Activated CD4-positive, CD25-positive, alpha-beta regulatory T cell (primary cell): ENCODE measurements around the gene CHRND.
"Not testable (repeated sequence)": the region's sequence is repeated elsewhere in the genome, so short reads cannot be mapped to it uniquely, and the experiment has no call there.

ENCODE experiments used
- DNase-seq, 4 experiments: peaks; one replicate each; lab custom pipeline; 2025; lab: John Stamatoyannopoulos, UW

CHRND gene

DNA sequence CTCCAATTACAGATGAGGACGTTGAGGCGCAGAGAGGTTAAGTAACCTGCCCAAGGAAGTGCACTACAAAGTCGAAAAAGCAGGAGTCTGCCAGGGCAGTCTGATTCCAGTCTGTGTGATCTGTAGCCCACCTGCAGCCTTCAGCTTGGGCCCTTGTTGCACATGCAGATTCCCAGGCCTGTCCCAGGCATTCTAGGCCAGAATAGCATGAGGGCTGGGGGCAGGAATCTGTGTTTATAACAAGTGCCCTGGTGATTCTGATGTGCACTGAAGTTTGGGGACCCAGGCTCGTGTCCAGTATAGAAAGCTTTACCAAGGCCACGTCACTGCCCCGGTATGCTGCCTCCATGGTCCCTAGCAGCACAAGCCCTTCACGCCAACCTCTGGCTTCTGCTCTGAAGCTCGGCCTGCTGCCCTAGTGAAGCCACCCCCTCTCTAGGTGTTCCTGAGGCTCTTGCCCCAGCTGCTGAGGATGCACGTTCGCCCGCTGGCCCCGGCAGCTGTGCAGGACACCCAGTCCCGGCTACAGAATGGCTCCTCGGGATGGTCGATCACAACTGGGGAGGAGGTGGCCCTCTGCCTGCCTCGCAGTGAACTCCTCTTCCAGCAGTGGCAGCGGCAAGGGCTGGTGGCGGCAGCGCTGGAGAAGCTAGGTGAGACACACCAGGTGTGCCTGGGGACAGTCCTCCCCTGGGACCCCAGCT is 18.1 kb downstream of the CHRND start:
- DNase-seq = no peak

DNA sequence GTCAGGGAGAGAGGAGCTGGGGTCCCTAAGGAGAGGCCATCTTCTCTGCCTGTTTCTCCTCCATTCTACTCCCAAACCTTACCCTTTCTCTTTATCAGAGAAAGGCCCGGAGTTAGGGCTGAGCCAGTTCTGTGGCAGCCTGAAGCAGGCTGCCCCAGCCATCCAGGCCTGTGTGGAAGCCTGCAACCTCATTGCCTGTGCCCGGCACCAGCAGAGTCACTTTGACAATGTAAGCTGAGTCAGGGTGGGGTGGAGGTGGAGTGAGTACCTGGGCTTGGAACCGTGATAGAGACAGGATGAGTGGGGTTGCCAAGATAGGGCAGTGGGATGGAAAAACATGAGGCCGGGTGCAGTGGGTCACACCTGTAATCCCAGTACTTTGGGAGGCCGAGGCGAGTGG is 18.7 kb downstream of the CHRND start:
- DNase-seq = no peak

DNA sequence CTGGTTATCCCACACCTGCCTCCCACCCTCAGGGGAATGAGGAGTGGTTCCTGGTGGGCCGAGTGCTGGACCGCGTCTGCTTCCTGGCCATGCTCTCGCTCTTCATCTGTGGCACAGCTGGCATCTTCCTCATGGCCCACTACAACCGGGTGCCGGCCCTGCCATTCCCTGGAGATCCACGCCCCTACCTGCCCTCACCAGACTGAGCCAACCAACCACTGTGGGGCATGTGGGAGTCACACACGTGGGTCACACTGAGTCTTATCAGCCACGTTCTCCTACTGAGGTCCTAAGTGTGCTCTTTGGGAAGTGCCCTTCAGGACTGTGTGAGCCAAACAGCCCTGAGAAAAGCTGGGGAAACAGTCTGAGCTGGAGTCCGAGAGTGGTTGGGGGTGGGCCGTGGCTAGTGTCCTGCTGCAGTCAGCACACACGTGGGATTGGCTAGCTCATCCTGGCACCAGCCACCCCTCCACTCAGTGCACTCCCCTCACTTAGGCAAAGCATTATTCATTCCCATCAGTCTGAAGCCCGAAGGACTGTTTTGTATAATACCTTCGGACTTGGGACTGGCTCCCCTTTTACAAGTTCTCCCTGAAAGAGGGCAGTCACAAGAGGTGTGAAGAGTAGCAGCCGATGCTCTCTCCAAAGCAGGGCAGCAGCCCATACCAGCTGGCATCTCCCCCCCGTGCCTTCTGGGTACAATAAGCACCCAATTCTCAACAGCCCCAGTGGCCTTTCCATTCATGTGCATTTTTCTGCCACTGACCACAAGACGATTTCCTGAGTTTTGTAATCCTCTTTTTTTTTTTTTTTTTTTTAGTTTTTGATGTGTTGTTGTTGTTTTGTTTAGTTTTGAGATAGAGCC is 19.8 kb downstream of the CHRND start:
- no peak for DNase-seq

DNA sequence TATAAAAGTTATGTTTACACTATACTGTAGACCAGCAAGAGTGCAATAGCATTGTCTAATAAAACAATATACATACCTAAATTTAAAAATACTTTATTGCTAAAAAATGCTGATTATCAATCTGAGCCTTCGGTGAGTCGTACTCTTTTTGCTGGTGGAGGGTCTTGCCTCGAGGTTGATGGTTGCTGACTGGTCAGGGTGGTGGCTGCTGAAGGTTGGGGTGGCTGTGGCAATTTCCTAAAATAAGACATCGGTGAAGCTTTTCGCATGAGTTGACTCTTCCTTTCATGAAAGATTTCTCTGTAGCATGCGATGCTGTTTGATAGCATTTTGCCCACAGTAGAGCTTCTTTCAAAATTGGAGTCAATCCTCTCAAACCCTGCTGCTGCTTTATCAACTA is 22.0 kb downstream of the CHRND start:
- DNase-seq = no peak

DNA sequence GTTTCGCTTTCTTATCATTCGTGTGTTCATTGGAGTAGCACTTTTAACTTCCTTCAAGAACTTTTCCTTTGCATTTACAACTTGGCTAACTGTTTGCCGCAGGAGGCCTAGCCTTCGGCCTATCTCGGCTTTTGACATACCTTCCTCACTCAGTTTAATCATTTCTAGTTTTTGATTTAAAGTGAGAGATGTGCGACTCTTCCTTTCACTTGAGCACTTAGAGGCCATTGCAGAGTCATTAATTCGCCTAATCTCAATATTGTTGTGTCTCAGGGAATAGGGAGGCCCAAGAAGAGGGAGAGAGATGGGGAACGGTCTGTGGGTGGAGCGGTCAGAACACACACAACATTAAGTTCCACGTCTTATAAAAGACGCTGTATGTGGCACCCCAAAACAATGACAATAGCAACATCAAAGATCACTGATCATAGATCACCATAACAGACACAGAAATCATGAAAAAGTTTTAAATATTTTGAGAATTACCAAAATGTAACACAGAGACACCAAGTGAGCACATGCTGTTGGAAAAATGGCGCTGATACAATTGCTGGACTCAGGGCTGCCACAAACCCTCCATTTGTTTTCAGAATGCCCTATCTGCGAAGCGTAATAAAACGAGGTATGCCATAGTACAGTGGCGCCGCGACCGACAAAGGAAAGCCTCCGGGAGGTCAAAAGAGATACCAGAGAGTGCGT is 23.8 kb downstream of the CHRND start:
- no peak for DNase-seq

DNA sequence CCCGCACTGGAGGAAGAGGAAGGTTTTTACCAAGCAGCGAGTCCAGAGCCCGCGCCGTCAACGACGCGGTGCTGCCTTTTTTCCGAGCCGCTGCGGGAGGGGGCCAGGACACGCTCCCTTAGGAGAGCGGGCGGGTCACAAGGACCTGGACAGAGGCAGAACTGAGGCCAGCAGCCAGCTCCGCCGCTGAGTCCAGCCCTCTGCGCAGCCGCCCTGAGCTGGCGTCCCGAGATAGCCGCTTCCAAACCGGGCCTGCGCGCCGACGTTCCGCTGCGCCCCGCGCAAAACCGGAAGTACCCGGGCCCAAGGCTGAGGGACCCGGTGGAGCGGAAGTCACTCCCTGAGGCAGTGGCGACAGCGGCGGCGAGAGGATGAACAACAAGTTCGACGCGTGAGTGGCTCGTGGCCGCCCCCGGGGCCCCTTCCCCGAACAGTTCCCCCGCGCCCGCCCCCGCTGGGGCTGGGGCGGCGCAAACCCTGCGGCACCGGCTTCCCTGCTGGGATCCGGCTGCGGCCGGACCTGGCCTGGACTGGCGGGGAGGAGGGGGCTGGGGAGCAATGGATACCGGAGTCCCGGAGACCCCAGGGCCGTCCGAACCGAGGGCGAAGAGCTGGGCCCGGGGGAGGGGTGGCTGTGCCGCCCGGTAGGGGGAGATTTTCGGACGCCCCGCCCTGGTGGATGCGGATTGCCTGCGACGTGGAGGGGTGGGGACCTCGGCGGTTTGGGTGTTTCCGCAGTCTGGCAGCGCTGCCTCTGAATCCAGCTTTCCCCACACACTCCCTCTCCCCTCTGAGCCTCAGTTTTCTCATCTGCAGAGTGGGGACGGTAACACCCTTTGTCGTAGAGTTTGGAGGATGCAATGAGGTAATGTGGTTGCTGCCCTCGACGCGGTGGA is 24.6 kb downstream of the CHRND start, which contains the start of the genes EIF4E2 and TIGD1:
Gene EIF4E2, plus strand, starts transcription at position 336 of the 896 bp plus-strand sequence. Its CDS starts 36 bp downstream, at position 372.
Gene TIGD1, minus strand, starts transcription at position 204 of the 896 bp plus-strand sequence. CDS start 675 bp downstream, outside the sequence.
- peak; percentile 85 to 89 (median 86) for DNase-seq

DNA sequence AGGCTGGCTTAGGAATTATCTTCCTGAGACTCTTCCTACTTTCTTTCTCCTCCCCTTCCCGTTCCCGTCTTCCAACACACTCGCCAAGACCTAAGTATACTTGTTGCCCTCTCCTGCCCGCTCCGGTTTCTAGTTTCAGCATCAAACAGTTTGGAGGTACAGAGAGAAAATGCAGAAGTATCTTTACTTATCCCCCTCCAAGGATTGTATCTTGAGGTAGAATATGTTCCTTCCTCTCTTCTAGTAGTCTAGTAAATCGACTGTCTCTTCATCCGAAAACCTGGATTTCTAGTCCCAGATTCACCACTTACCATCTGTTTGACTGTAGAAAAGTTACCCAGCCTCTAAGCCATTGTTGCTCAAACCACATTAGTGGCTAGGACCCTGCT is 25.3 kb downstream of the CHRND start:
- no peak for DNase-seq

DNA sequence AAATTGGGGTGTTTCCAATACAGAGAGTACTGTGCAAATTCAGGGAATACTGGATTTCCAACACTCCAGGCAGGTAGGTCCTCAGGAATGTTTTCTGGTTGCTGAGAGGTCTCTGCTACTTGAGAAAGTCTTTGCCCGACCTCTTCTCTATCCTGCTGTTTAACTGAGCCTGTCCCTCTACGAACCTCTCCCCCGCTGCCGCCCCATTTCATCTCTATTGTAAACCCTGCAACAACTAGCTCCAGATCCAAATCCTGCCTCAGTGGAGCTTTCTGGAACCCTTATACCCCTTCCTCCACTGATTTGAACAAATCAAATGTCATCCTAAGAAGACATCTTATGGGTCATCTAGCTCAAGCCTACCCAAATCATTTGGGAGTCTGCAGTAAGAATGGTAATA is 25.8 kb downstream of the CHRND start:
- no peak for DNase-seq

DNA sequence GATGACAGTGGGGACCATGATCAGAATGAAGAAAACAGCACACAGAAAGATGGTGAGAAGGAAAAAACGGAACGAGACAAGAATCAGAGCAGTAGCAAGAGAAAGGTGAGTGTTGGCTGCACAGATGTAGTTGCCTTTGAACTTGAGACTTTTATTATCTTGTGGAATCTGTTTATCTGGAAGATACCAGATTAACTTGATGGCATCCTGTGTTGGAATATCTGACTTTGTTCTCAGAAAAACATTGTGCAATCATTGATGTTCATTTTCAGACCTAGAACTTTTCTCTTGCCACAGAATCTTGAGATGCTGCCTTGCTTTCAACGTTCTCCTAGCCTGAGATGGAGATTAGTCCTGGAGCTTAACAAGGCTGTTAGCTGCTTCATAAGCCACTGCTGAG is 30.5 kb downstream of the CHRND start:
- no peak for DNase-seq

DNA sequence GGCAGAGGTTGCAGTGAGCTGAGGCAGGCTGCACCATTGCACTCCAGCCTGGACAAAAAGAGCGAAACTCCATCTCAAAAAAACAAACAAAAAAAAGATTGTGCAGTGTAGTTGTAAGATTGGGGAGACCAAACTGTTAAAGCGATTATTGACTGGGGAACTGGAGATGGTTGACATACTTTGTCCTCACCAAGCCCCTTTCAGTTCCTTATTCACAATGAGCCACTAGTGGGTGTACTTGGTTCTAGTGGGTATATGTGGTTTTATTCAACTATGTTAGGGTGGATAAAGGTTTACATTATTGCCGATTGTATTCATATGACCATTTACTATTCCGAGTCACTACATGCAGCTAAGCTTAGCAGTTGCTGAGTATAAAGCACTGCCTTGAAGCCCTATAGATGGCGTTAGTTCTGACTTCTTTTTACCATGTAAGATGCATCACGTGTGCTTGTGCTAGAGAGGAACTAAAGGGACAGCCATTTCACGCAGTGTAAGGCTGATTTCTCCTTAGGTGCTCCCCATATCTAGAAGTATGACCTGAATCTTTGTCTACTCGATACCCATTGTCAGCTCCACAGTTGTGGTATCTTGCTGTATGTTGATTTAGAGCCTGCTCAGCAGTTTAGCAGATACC is 36.7 kb downstream of the CHRND start:
- no peak for DNase-seq

DNA sequence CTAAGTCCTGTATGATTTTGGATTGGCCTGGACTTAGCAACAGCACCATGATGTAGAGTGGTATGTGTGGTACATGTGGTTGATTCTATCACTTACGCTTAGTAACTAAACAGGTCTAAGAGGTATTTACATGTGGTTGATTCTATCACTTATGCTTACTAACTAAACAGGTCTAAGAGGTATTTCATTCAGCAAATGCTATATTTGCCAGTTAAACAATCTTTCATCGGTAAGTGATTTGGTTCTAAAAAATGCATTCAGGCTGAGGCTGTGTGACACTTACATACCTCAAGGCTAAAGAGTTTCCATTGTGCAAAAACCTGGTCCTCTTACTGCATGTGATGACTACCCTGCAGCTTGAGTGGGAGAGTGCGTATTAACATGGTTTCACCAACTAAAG is 37.6 kb downstream of the CHRND start:
- no peak for DNase-seq

DNA sequence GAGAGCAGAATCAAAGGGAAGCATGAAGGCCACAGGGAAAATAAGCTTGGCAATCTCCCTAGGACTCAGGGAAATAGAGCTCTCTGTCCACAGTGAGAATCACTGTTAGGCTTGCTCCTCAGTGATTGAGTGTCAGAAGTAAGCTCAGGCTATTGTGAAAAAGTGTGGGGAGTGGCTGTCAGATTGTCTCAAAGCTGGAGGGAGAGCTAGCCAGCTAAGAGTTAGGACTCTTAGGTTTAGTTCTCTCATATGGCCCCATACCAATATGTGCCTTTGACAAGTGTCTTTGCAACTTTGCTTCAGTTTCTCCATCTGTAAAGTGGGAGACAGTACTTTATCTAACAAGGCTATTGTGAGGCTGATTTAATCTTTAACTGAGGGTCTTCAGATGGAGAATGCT is 41.8 kb downstream of the CHRND start:
- no peak for DNase-seq

DNA sequence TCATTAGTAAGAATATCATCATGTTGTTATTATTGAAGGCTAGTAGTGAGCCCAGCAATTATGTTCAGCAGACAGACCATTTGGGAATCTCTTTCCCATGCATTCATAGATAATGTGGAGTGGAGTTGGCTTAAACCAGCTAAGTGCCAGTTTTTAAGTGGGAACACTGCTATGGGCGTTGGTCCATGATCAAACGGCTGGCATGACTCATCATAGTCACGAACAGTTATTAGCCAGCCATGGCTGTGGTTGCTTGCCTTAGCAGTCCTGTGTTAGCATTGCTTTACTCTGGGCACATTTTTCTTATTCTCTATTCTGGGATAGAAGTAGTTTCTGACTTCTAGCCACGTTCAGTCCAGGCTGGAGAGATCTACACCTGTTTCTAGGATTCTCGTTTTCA is 42.2 kb downstream of the CHRND start:
- DNase-seq = no peak

DNA sequence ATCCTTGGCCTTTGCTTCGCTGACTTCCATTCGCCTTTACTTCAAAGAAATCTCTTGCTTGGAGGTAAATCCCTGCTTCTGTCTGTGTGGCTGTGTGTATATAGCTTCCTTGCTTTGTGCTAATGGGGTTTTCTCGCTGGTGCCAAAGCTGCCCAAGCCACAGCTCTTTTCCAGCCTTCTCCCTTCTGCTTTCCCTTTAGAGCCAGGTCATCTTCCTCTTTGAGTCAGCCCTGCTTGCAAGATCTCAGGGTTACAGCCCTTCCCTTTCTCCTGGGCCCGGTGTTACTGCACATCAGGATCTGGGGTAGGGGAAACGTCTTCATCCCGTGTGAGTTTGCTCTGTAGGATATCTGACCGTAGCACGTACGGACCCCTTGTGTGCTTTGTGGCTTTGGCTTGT is 43.6 kb downstream of the CHRND start:
- DNase-seq = no peak

DNA sequence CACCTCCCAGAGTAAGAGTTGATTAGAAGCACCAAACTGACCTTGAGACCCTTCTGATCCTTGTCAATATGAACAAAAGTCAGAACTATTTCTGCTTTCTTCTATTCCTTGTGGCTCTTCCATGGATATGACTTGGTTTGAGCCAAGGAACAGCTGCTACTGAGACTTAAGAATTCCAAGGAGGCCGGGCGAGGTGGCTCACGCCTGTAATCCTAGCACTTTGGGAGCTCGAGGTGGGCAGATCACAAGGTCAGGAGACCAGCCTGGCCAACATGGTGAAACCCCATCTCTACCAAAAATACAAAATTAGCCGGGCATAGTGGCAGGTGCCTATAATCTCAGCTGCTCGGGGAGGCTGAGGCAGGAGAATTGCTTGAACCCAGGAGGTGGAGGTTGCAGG is 44.5 kb downstream of the CHRND start:
- not testable (repeated sequence) for DNase-seq

DNA sequence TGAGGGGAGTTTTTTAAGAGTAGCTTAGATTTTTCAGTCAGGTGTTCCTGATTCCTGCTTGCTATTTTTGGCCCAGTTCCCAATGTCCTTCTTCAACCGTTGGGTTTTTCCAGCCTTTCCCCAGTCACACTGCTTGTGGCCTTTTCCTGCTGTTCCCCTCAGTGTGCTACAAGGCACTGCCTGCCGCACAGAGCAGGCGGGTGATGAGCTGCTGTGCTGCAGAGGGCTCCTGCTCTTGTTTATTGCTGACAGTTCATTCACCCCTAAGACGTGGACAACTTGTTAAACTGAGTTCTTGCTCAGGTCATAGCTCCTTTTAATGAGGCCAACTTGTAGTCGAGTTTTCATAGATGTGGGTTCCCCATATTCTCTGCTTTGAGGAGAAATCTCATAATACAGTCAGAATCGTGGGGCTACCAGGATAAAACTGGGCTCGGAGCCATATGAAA is 45.1 kb downstream of the CHRND start:
- DNase-seq = no peak

DNA sequence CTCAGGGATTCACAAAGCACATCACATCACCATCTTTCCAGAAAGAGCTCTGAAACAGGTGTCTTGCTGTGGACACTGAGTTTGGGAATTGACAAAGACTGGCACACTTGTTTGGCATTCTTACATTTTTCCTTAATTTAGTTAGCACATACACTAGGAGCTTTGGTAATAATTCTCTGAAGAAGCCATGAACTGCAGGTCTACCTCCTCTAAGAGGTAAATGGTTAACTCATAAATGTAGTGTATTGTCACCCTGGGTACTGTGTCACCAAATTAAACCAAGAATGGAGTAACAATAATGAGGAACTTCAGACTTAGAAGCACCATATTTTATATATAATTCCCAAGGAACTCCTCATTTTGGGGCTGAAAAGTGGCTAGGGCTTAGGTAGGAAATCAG is 47.1 kb downstream of the CHRND start:
- no peak for DNase-seq

DNA sequence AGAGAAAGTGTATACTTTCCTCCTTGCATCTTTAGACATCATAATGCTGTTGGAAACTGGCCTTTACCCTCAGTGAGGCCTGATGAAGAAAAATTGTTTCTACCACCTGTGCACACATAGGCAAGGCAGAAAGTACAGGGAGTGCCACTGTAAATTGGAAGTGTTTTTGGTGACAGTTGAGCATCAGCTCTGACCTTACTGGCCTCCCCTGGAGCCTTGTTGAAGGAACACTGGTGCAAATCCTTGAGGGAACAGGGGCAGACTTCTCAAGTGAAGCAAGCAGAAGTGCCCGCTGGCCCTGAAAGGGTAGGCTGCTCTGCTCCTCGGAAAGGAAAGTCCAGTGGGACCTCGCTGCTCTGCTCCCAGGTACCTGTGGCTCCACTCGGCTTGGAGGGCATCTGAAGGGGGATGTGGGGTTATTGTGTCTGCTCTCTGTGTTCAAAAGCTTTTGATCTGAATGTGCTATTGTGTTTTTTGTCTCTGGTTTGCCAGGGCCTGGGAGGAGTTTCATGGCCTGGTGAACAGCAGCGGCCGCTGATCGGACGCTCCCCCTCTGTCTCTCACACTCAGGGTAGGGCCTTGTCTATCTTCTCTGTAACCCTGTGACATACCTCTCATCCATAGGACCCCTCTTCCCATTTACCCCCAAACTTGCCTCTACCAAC is 47.9 kb downstream of the CHRND start:
- DNase-seq = no peak

DNA sequence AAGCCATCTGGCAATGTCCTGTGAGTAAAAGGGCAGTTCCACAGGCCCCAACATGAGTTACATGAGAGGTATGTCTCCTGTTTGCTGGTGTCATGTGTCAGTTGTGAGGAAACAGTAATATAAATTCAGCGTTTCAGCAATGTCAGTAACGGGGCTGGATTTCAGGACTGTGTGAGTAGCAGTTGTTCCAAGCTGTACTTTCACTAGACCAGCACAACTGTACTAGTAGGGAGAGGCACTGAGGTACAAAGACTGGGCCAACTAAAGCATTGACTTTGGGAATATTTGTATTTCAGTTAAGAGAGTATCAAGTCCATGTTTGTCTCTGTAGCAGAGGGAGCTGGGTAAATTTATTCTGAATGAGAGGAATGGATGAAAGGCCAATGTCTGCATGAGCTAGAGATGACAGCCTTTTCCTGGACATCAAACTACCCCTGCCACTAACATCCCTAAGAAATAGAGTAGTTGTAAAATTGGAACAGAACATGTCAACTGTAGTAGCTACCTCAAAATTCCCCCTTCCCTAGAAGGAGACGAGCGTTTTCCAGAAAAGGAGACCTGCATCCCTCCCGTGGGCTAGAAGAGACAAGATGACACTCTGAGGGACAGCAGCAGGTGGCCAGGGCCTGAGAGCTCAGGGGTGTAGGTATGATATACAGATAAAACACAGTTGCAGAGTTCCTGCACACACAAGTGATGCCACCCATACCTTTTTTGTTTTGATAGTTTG is 48.9 kb downstream of the CHRND start:
- DNase-seq = no peak

DNA sequence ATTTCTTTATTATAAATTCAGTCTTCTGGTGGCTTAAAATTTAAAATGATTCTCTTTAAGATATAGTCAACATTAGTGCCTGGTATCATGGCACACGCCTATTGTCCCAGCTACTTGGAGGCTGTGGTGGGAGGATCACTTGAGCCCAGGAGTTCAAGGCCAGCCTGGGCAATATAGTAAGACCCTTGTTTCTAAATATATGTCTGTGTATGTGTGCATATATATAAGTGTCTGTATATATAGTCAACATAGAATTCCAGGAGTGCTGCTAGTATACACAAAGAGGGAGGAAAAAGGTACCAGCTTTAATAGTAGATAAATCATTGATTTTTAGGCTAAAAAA is 49.4 kb downstream of the CHRND start:
- no peak for DNase-seq
